T-helper 2 cell treated with Interferon-gamma antibody and Interleukin-4, amounts not matched to agents 5 μg/mL and 100 μg/mL, for 36 hours (primary cell): ENCODE results near the gene TM2D3.

Source experiments
- DNase-seq: peaks from one replicate; pipeline ENCODE4 v3.0.0; 2021; ENCODE audit warnings: low spot score
- H3K27ac Mint-ChIP-seq: one replicate; pipeline ENCODE4 v1.8.0; 2021; ENCODE audit warnings: mild to moderate bottlenecking, mixed read lengths
- H3K27me3 Mint-ChIP-seq: one replicate; pipeline ENCODE4 v1.8.0; 2021; ENCODE audit warnings: low read depth, mixed read lengths
- H3K36me3 Mint-ChIP-seq: one replicate; pipeline ENCODE4 v1.8.0; 2021; ENCODE audit warnings: low read depth, mixed read lengths
- H3K4me1 Mint-ChIP-seq: one replicate; pipeline ENCODE4 v1.8.0; 2021; ENCODE audit warnings: low read depth, mixed read lengths
- H3K4me3 Mint-ChIP-seq: one replicate; pipeline ENCODE4 v1.8.0; 2022; ENCODE audit warnings: mild to moderate bottlenecking, moderate library complexity, mixed read lengths
- H3K9me3 Mint-ChIP-seq: one replicate; pipeline ENCODE4 v1.8.0; 2021; ENCODE audit warnings: mixed read lengths

The TM2D3 gene

DNA sequence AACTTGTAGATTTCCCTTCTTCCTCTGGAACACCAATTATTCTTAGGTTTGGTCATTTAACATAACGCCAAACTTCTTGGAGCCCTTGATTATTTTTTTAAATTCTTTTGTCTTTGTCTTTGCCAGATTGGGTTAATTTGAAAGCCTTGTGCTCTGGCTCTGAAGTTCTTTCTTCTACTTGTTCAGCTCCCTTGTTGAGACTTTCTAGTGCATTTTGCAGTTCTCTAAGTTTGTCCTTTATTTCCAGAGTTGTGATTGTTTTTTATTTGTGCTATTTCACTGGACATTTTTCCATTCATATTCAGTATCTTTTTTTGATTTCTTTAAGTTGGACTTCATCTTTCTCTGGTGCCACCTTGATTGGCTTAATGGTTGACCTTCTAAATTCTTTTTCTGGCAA, 55.5 kb downstream of the TM2D3 start:
- H3K36me3 Mint-ChIP-seq: no peaks in the 10 kb centered on the region
- H3K4me3 Mint-ChIP-seq: no peak overlapping the region
- H3K27me3 Mint-ChIP-seq: peaks cover 52% of the 10 kb centered on the region
- H3K27ac Mint-ChIP-seq: no peak overlapping the region
- H3K9me3 Mint-ChIP-seq: peaks cover 19% of the 10 kb centered on the region
- no peak for DNase-seq
- H3K4me1 Mint-ChIP-seq: no peaks in the 10 kb centered on the region
